AG04450 (cell line): ENCODE data around the gene SPTLC1. TPM values are rescaled to one million over a fixed set of nuclear protein-coding genes. Genes with fewer than 3 reads are reported as not detected.
A peak's percentile ranks its signal among the peaks of the same experiment; 100 is the strongest.
"Not testable (repeated sequence)": the region's sequence is repeated elsewhere in the genome, so short reads cannot be mapped to it uniquely, and the experiment has no call there.

Source experiments
- CTCF ChIA-PET: fragments of 300-600, 350-600 bp; formaldehyde crosslinking; extraction: SDS; loops from one replicate; lab custom pipeline; 2022; ENCODE audit warnings: antibody characterized with exemption, inconsistent platforms; lab: Charles Lee
- POLR2A ChIA-PET: fragments of 350-600 bp; formaldehyde crosslinking; extraction: SDS; loops from one replicate; lab custom pipeline; 2021; ENCODE audit warnings: antibody characterized with exemption, inconsistent platforms; lab: Yijun Ruan, JAX
- DNase-seq: peaks from one replicate; pipeline ENCODE4 v3.0.0-alpha.2; 2011; ENCODE audit warnings: low read depth, low spot score
- H3K27ac ChIP-seq: one replicate; pipeline ENCODE4 v1.5.1; 2012; ENCODE audit warnings: low read depth, low read length, control low read depth
- H3K27me3 ChIP-seq: one replicate; pipeline ENCODE4 v1.6.0; 2012; ENCODE audit warnings: low read length; ENCODE audit not compliant: control insufficient read depth, insufficient read depth
- H3K4me3 ChIP-seq: 2 replicates; pipeline ENCODE4 v1.5.1; 2011; ENCODE audit warnings: mild to moderate bottlenecking, low read depth, low read length, control low read depth
- H3K9me3 ChIP-seq: 2 replicates; pipeline ENCODE4 v1.5.1; 2012; ENCODE audit warnings: low read length; ENCODE audit not compliant: control insufficient read depth, insufficient read depth
- polyA plus RNA-seq: library from polyadenylated mRNA; depleted of rRNA; stranded (reverse); fragments of >200 nt; gene quantifications from 2 replicates; pipeline ENCODE4 v1.2.3, GENCODE V29; 2011
- TF ChIP-seq, protein P1 (sequence below): IDR thresholded peaks from 2 replicates; pipeline ENCODE4 v1.5.1; 2011; ENCODE audit warnings: low read depth, low read length, control low read depth, inconsistent platforms

SPTLC1 gene
- polyA plus RNA-seq, 1 experiment, result 140 TPM

DNA sequence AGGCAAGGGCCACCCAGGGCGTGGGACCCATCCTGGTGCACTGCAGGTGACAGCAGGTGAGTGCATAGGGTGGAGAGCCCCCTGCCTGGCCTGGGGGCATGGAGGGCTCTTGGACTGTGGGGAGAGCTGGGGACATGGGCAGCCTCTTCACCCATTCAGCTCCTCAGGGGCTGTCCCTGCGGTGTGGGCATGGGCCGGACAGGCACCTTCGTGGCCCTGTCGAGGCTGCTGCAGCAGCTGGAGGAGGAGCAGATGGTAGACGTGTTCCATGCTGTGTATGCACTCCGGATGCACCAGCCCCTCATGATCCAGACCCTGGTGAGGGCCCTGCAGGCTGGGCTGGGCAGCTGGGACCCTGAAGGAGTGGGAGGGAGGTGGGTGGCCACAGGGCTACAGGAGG is 20.4 kb upstream of the SPTLC1 start:
- POLR2A ChIA-PET, result no interaction called here
- DNase-seq, result no peak
- TF ChIP-seq, protein P1, sequence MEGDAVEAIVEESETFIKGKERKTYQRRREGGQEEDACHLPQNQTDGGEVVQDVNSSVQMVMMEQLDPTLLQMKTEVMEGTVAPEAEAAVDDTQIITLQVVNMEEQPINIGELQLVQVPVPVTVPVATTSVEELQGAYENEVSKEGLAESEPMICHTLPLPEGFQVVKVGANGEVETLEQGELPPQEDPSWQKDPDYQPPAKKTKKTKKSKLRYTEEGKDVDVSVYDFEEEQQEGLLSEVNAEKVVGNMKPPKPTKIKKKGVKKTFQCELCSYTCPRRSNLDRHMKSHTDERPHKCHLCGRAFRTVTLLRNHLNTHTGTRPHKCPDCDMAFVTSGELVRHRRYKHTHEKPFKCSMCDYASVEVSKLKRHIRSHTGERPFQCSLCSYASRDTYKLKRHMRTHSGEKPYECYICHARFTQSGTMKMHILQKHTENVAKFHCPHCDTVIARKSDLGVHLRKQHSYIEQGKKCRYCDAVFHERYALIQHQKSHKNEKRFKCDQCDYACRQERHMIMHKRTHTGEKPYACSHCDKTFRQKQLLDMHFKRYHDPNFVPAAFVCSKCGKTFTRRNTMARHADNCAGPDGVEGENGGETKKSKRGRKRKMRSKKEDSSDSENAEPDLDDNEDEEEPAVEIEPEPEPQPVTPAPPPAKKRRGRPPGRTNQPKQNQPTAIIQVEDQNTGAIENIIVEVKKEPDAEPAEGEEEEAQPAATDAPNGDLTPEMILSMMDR, result no peak
- Histone ChIP-seq H3K27ac (no peak overlapping the region), H3K4me3 (no peak overlapping the region), H3K9me3 (no peaks in the 10 kb centered on the region), H3K27me3 (no peaks in the 10 kb centered on the region)
- CTCF ChIA-PET, result interaction anchor here (0.9 to 11.0 kb wide), 6 partner anchors 10 to 182 kb away, joined by 3 to 370 read pairs (median 5); no protein-coding TSS in a partner anchor

DNA sequence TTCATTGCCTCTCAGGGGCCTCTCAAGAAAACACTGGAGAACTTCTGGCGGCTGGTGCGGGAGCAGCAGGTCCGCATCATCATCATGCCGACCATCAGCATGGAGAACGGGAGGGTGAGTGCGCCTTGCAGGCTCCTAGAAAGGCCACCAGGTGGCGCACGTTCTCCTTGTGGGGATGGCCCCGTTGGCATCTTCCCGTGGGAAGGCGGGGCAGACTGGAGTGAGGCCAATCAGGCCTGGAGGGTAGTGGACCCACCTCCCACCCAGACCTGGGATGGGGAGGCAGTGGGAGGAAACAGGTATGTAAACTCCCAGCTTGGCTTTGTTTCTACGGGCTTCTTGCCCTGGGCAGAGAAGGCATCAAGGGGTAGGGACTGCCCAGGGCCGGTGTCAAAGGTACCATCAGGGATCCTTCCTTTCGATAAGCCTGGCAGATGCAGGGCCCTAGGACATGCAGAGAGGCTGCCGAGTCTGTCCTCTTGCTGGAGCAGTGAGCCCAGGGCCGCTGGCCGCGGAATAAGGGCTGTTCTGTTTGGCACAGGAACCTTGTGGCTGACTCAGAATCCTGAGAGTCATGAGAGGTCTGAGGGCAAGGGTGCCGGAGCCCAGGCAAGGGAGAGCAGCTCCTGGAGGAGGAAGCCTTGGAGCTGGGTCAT is 18.9 kb upstream of the SPTLC1 start:
- Histone ChIP-seq H3K9me3 (peaks cover 3% of the 10 kb centered on the region; the same call in 1 of the 2 replicates), H3K27me3 (no peaks in the 10 kb centered on the region), H3K27ac (peak overlapping the region; percentile 70), H3K4me3 (peak overlapping the region; percentile 27)
- TF ChIP-seq, protein P1, result peak; percentile 94
- CTCF ChIA-PET, result interaction anchor here (0.6 to 11.0 kb wide), 12 partner anchors 9 to 312 kb away, joined by 3 to 370 read pairs (median 5); no protein-coding TSS in a partner anchor
- POLR2A ChIA-PET, result no interaction called here
- peak; percentile 63 for DNase-seq

DNA sequence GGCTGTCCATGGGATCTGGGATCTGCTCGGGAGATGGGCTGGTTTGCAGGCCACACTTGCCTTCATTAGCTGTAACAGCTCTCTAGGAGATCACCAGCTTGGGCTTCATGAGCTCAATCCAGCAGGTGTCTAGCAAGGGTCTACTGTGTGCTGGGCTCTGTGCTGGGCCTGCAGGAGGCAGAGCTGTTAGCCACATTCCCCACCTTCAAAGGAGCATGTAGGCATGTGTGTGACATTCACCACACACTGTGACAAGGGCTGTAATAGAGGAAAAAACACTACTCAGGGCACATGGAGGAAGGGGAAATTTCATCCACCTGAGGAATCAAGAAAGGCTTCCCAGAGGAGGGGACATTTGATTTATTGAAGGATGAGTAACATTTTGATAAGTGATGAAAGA is 17.7 kb upstream of the SPTLC1 start:
- CTCF ChIA-PET, result interaction anchor here (1.2 to 1.4 kb wide), 2 partner anchors 110 to 306 kb away, joined by 4 to 7 read pairs; no protein-coding TSS in a partner anchor
- H3K9me3 ChIP-seq, DNase-seq, H3K27me3 ChIP-seq, H3K4me3 ChIP-seq, POLR2A ChIA-PET, H3K27ac ChIP-seq: not testable (repeated sequence)

DNA sequence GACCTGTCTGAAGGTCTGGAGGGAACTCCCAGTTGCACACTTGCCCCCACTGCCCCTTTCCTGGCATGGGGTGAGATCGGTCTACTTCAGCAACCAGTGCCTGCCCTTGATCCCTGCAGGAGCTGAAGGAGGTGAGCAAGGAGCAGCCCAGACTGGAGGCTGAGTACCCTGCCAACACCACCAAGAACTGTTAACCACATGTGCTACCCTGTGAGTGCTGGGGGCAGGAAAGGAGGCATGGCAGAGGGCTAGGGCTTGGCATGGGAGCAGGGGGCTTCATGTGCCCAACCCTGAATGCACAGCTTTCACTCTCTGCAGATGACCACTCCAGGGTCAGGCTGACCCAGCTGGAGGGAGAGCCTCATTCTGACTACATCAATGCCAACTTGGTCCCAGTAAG is 17.3 kb upstream of the SPTLC1 start:
- POLR2A ChIA-PET, result no interaction called here
- CTCF ChIA-PET, result interaction anchor here (1.2 to 1.4 kb wide), 2 partner anchors 110 to 307 kb away, joined by 4 to 7 read pairs; no protein-coding TSS in a partner anchor
- no peak overlapping the region for H3K27ac ChIP-seq
- peaks cover 3% of the 10 kb centered on the region; the same call in 1 of the 2 replicates for H3K9me3 ChIP-seq
- TF ChIP-seq, protein P1, result no peak
- no peak for DNase-seq
- H3K27me3 ChIP-seq, result no peaks in the 10 kb centered on the region
- H3K4me3 ChIP-seq, result no peak overlapping the region

DNA sequence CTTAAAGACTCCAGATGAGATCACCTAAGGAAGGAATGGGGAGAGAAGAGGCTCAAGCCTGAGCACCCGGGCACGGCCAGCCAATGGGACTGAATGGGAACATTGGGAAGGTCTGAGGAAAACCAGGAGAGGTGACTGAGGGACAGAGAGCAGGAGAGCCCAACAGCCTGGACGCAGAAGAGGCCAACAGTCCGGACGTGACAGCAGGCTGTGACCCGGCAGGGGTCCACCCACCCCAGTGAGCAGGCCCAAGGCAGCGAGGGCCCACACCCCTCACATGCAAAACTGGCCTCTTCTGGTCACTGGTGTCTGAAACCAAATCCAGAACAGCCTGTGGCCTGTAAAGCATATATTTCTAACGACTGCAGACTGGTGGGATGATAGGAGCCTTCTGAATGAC is 7.6 kb upstream of the SPTLC1 start:
- Histone ChIP-seq H3K27me3 (no peaks in the 10 kb centered on the region), H3K4me3 (no peak overlapping the region), H3K9me3 (no peaks in the 10 kb centered on the region; the same call in 1 of the 2 replicates), H3K27ac (no peak overlapping the region)
- CTCF ChIA-PET, result interaction anchor here (2.0 to 3.3 kb wide), 3 partner anchors 12 to 168 kb away, joined by 8 to 21 read pairs (median 8); no protein-coding TSS in a partner anchor
- POLR2A ChIA-PET, result no interaction called here
- DNase-seq, result no peak
- TF ChIP-seq, protein P1, result no peak
